GM18870 (cell line): ENCODE data around the gene SMIM36.
"Not testable (repeated sequence)": the region's sequence is repeated elsewhere in the genome, so short reads cannot be mapped to it uniquely, and the experiment has no call there.

Experiments
- ATAC-seq: cut with Tn5 transposase; IDR thresholded peaks from one replicate; pipeline ENCODE4 v1.9.1; 2021; ENCODE audit warnings: moderate library complexity; ENCODE audit not compliant: unreplicated experiment

Gene SMIM36

GRCh38 chr17:55456307-55457240, 54.7 kb downstream of the SMIM36 start:
- ATAC-seq, result no peak

- no peak for ATAC-seq
Measured at GRCh38 chr17:55454906-55455474, 56.3 kb downstream of the SMIM36 start.

GRCh38 chr17:55453839-55454557, 57.3 kb downstream of the SMIM36 start:
- ATAC-seq, result no peak

DNA sequence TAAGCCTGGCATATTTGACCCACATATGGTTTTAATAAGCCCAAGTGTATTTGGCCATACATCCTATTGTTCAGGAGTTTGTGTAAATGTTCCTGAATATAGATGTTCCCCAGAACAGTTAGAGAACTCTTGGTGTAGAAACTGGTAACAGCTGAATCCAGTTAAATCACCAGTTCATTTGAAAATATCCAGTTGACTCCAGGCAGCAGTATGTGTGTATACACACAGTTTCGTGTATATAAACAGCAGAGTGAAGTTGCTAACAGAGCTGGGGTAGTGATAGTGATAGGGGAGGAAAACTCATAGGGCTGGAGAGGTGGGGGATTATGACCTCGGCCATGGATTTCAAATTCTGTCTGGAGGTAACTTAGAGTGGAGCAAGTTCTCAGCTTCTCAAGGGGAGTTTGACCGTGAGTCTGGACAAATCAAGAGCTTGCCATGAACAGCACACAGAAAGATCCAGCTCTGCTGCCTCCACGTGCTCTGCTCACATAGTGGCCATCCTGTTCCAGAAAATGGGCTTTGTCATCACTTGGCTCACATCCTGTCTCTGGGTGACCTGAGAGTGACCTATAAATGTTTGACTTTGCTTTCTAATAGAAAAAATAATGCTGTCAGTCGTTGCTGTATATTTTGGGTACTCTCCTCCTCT, 59.0 kb downstream of the SMIM36 start:
- ATAC-seq, result peak; percentile 50

- no peak for ATAC-seq
Measured at GRCh38 chr17:55451758-55452138, 59.5 kb downstream of the SMIM36 start.

GRCh38 chr17:55451203-55451641, 60.0 kb downstream of the SMIM36 start:
- no peak for ATAC-seq

- no peak for ATAC-seq
Measured at GRCh38 chr17:55450232-55450825, 60.9 kb downstream of the SMIM36 start.

DNA sequence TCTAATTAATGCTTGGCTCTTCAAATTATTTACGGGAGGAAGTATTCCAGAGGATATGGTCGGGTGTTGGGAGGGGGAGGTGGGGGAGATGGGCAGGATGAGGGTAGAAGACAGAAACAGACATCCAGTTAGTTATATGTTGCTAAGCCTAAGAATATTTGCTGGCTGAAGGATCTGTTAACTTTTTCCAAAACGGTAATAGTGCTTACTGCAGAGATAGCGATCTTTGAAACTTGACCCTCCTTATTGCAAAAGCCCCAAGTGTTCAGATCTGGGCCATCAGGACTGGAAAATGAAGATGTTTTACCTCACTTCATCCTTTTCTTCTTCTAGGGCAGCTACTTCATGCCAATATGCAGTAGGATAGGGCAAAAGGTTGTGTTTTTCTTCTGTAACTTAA, 62.6 kb downstream of the SMIM36 start:
- no peak for ATAC-seq

GRCh38 chr17:55446581-55447205, 64.6 kb downstream of the SMIM36 start:
- ATAC-seq, result no peak

DNA sequence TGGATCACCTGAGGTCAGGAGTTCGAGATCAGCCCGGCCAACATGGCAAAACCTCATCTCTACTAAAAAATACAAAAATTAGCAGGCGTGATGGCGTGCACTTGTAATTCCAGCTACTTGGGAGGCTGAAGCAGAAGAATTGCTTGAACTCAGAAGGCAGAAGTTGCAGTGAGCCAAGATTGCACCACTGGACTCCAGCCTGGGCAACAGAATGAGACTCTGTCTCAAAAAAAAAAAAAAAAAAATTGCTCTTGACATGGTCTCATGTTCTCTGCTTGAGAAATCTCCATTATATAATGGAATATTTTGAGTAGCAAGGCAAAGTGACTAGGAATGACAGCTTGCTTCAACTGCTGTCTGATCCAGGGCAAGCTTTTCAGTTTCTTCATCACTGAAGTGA, 65.2 kb downstream of the SMIM36 start:
- not testable (repeated sequence) for ATAC-seq

GRCh38 chr17:55444471-55445441, 66.5 kb downstream of the SMIM36 start:
- peak; percentile 76 for ATAC-seq

DNA sequence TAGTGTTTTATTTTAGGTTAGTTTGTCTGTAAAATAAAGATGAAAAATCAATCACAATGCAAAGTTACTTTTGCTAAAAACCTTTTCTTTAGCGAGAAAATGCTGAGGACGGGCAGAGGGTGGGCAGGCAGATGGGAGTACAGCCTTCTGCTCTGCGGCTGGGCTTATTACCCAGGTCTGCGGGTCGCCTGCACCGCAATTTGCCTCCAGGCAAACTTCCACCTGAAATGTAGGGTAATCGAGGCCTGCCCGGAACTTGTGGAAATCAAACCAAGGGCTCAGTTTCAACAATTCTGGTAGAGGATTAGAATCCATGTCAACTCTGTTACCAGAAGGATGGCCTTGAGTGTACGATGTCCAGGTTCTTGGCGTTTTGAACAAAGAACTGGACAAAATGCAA, 67.3 kb downstream of the SMIM36 start:
- no peak for ATAC-seq

- no peak for ATAC-seq
Measured at GRCh38 chr17:55442953-55443683, 68.1 kb downstream of the SMIM36 start.

DNA sequence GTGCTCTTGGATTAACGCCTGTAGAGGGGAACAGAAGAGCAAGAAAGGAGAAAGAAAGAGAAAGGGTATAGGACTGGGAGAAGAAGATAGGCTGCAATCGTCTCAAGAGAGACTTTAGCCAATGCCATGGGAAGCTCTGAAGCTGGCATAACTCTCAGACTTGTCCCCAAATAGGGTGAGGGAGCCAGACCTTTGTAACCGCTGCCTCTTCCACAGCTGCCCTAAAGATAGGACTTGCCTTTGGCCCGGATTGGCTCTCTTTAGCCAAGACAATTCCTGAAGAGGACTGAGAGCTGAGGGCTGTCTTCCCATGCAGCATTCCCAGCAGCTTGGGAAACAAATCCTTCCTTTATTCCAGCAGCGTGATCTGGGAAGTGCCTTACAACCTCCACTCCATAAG, 68.8 kb downstream of the SMIM36 start:
- no peak for ATAC-seq

GRCh38 chr17:55441544-55441943, 69.7 kb downstream of the SMIM36 start:
- ATAC-seq, result no peak

- no peak for ATAC-seq
Measured at GRCh38 chr17:55440391-55440790, 70.9 kb downstream of the SMIM36 start.

- ATAC-seq, result peak; percentile 59
Measured at GRCh38 chr17:55437159-55437605, 74.1 kb downstream of the SMIM36 start.
